Kidney (tissue), 14 donors: ENCODE data around the gene ADISSP. TPM values are rescaled to one million over a fixed set of nuclear protein-coding genes. Genes with fewer than 3 reads are reported as not detected.

Experiments
- DNase-seq, 5 donors: peaks; one replicate each; pipeline ENCODE4 v3.0.0-alpha.2; 2013 to 2020
- FAIRE-seq: peaks from 2 replicates; lab custom pipeline; 2012; peaks lifted over from hg19 to GRCh38; lab: Jason Lieb, UNC
- H3K27ac ChIP-seq, 2 donors: one replicate each; pipeline ENCODE4 v1.7.0; 2013; ENCODE audit warnings: low read depth in 2 of 2, low read length in 2 of 2, inconsistent platforms in 1 of 2
- H3K27me3 ChIP-seq: one replicate; pipeline ENCODE4 v1.7.1; 2013; ENCODE audit warnings: low read length, inconsistent platforms; ENCODE audit not compliant: control insufficient read depth, insufficient read depth
- H3K36me3 ChIP-seq, 3 donors: one replicate each; pipeline versions ENCODE4 v1.7.0 to v1.7.1; 2013; ENCODE audit warnings: low read length in 3 of 3, control low read depth in 1 of 3, inconsistent platforms in 1 of 3; ENCODE audit not compliant: insufficient read depth in 3 of 3, control insufficient read depth in 2 of 3
- H3K4me1 ChIP-seq, 3 donors: one replicate each; pipeline versions ENCODE4 v1.7.0 to v1.7.1; 2013; ENCODE audit warnings: low read length in 3 of 3, inconsistent platforms in 1 of 3, low read depth in 1 of 3; ENCODE audit not compliant: control insufficient read depth in 2 of 3, insufficient read depth in 2 of 3
- H3K4me3 ChIP-seq, 3 donors: one replicate each; pipeline versions ENCODE4 v1.7.0 to v1.8.1; 2013; ENCODE audit warnings: low read length in 3 of 3, control low read depth in 1 of 3, inconsistent platforms in 1 of 3
- H3K9ac ChIP-seq, 3 donors: one replicate each; pipeline versions ENCODE4 v1.7.0 to v1.7.1; 2013; ENCODE audit warnings: low read length in 3 of 3, control low read depth in 1 of 3, inconsistent platforms in 1 of 3
- H3K9me3 ChIP-seq, 3 donors: one replicate each; pipeline versions ENCODE4 v1.7.0 to v1.7.1; 2013; ENCODE audit warnings: low read length in 3 of 3, control low read depth in 1 of 3, inconsistent platforms in 1 of 3; ENCODE audit not compliant: control insufficient read depth in 2 of 3, insufficient read depth in 1 of 3
- CTCF ChIP-seq: IDR thresholded peaks from 3 replicates; pipeline ENCODE4 v1.5.1; 2012; ENCODE audit warnings: mild to moderate bottlenecking, moderate library complexity, borderline replicate concordance; ENCODE audit not compliant: insufficient read depth; ENCODE audit errors: extremely low read depth
- intact Hi-C: fragments of 100-400 bp; cut with DNase I; formaldehyde crosslinking; loops from one replicate; pipeline ENCODE4 v1.11.1; 2022
- polyA plus RNA-seq: library from polyadenylated mRNA; stranded (reverse); fragments of 350-450 nt; fragmentation: Illumina TruSeq; extraction: RNeasy Lipid Tissue Mini Kit (QIAGEN cat#74804); gene quantifications from one replicate; pipeline ENCODE4 v1.2.3, GENCODE V29; 2014; ENCODE audit warnings: low read depth, low replicate concordance; ENCODE audit not compliant: insufficient read depth
- total RNA-seq: library from RNA; stranded (reverse); fragmentation: NEBNext Ultra II Directional; extraction: Animal tissue kit (Norgen Biotek cat#: 25700); gene quantifications from one replicate; pipeline ENCODE4 v1.2.1, GENCODE V29; 2021
- donor health status: control.
- donor health status: control.
- donor health status: control.
- donor health status: control.
- donor health status: control.
- donor health status: DM: yes; HTN: yes; CAD: no.
- donor health status: Normal renal cell carcinoma (clear cell type).

Gene ADISSP
- total and polyA plus RNA-seq, 2 donors from 2014 or later, result 26.3 to 31.8 TPM

- no peaks in the 10 kb centered on the region for H3K9me3 ChIP-seq
- no peaks in the 10 kb centered on the region for H3K27me3 ChIP-seq
- H3K27ac ChIP-seq, result no peak overlapping the region
- H3K9ac ChIP-seq, result no peak overlapping the region
- intact Hi-C loops, result no loop called here
- H3K4me1 ChIP-seq, result no peaks in the 10 kb centered on the region
- peak in 1 of 5 donors; percentile 15 for DNase-seq
- no peaks in the 10 kb centered on the region for H3K36me3 ChIP-seq
- no peak for TF ChIP-seq CTCF
- no peak overlapping the region for H3K4me3 ChIP-seq
- no peak for FAIRE-seq
Observed at GRCh38 chr20:3723284-3723683, 44.3 kb downstream of the ADISSP start.

- FAIRE-seq (no peak), DNase-seq (peak in 1 of 5 donors; percentile 1)
- Histone ChIP-seq H3K9ac (no peak overlapping the region), H3K36me3 (no peaks in the 10 kb centered on the region), H3K4me3 (no peak overlapping the region), H3K4me1 (no peaks in the 10 kb centered on the region), H3K9me3 (no peaks in the 10 kb centered on the region), H3K27ac (no peak overlapping the region), H3K27me3 (no peaks in the 10 kb centered on the region)
- intact Hi-C loops, result no loop called here
- no peak for TF ChIP-seq CTCF
Observed at GRCh38 chr20:3721912-3722311, 45.6 kb downstream of the ADISSP start.

- H3K9ac ChIP-seq, result no peak overlapping the region
- H3K36me3 ChIP-seq, result no peaks in the 10 kb centered on the region
- TF ChIP-seq CTCF, result no peak
- H3K4me3 ChIP-seq, result no peak overlapping the region
- intact Hi-C loops, result no loop called here
- no peak overlapping the region for H3K27ac ChIP-seq
- no peak for FAIRE-seq
- H3K9me3 ChIP-seq, result no peaks in the 10 kb centered on the region
- no peak for DNase-seq
- H3K4me1 ChIP-seq, result no peaks in the 10 kb centered on the region
- H3K27me3 ChIP-seq, result no peaks in the 10 kb centered on the region
Observed at GRCh38 chr20:3720626-3721025, 46.9 kb downstream of the ADISSP start.

GRCh38 chr20:3720068-3720467, 47.5 kb downstream of the ADISSP start:
- Histone ChIP-seq H3K9ac (no peak overlapping the region), H3K9me3 (no peaks in the 10 kb centered on the region), H3K27ac (no peak overlapping the region), H3K27me3 (no peaks in the 10 kb centered on the region), H3K4me3 (no peak overlapping the region), H3K36me3 (no peaks in the 10 kb centered on the region), H3K4me1 (no peaks in the 10 kb centered on the region)
- DNase-seq (no peak), FAIRE-seq (no peak)
- intact Hi-C loops, result no loop called here
- TF ChIP-seq CTCF, result no peak
